GM19035 (cell line): ENCODE data around the gene THAP7.

Source experiments
- ATAC-seq: cut with Tn5 transposase; IDR thresholded peaks from one replicate; pipeline ENCODE4 v1.9.1; 2021; ENCODE audit not compliant: unreplicated experiment

The THAP7 gene

DNA sequence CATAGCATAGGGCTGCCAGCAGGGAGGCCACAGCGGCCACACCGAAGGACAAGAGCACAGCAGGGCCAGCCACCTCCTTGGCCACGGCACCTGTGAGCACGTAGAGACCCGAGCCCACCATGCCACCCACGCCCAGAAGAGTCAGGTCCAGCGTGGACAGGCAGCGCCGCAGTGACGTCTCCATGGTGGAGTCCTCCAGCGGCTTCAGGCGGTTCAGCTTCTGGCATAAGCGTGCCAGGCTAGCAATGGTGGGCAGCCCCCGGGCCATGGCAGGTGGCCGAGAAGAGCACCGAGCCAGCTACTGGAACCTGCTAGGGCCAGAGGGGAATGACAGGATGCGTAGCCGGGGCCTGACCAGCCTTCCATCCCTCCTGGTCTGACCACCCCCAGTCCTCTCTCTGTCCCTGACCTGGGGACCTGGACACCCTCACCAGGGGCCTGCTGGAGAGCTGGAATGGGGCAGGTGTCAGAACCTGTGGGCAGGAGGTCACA, 29.7 kb upstream of the THAP7 start:
- ATAC-seq = no peak

DNA sequence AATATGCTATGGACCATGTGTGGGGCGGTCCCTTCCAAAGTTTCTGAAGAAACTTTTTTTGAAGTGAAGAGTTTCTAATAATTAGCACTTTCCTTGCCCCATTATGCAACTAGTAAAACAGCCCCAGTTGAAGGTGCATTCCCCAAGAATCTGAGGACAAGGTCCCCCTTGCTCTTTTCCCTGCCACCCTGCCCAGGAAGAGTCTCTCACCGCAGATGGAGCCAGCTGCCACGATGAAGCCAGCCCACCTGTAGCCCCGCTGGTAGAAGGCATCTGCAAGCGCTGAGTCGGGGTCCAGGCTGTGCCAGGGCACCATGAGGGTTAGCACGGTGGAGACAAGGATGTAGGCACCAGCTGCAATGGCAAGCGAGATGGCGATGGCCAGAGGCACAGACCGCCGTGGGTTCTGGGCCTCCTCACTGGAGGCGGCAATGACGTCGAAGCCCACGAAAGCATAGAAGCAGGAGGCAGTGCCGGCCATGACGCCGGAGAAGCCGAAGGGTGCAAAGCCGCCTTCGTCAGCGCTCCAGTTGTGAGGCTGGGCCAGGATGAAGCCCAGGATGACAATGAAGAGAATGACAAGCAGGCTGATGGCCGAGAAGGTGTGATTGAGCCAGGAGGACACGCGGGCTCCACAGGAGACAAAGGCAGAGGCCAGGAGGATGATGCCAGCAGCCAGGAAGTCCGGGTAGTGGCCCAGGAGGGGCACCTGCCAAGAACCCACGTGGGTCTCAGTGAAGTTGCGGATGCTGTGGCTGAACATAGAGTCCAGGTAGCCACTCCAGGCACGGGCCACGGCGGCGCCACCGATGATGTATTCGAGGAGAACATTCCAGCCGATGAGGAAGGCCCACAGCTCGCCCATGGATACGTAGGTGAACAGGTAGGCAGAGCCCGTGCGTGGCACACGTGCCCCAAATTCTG, 29.0 kb upstream of the THAP7 start:
- no peak for ATAC-seq

- ATAC-seq = no peak
These were observed 28.1 kb upstream of the THAP7 start for GRCh38 chr22:21030032-21030431.

DNA sequence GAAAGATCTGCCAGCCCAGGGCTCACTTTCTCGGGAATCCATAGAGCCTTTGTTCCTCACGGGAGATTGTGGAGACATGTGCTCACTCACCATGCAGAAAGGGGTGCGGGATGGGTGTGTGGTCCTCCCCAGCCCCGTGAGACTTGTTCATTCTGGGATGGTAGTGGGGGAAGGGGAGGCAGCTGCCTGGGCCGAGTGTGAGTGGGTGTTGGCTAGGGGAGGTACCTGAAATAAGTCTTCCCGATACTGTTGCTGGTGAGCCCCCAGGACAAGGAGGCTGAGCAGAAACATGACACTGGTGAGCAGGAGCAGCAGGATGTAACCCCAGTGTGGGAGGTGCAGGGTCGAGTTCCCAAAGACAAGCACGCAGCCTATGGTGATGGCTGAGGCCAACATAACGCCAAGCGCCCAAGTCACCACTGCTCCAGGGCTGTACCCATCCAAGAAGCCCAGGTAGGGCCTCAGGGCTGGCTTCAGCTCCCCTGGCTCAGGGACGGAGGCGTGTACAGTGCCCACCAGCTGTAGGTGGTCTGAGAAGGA, 27.6 kb upstream of the THAP7 start:
- no peak for ATAC-seq

DNA sequence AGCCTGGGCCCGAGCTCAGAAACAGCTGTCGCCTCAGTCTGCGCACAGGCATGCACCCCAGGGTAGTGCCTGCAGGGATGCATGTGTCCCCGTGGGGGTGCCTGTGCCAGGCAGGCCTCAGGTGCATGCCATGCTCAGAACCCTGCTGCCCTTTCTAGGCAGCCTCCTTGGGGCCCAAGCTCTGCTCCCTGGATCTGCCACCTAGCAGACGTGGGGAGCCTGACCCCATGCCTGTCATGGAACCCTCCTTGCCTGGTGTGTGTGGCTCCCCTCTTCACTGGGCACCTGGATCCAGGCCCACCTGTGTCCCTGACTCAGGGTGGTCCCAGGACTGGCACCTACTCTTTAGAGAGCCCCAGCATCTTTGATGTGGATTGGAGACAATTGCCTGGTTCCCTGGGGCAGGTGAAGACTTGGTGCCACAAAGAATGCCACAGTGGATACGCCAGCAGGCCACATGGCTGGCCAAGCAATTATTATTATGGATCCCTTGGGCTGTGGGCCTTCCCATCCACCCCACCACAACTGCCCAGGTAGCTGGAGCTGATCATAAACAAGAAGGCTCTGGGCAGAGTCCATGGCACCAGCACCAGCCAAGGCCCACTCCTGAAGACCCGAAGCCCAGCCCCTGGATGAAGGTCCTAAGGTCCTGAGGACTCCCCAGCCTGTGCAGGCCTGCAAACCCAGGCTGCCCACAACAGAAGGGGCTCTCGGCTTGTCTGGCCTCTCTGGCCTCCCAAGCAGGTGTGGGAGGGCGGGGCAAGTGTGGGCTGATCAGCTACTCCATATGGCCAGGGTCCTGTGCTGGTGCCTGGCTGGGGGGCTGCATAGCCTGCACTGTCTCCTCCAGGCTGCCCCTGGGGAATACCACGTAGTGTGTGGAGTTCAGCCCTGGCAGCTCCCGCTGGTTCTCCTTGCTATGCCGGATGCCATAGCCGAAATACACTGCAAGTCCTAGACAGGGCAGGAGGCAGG, 26.6 kb upstream of the THAP7 start:
- ATAC-seq = no peak

DNA sequence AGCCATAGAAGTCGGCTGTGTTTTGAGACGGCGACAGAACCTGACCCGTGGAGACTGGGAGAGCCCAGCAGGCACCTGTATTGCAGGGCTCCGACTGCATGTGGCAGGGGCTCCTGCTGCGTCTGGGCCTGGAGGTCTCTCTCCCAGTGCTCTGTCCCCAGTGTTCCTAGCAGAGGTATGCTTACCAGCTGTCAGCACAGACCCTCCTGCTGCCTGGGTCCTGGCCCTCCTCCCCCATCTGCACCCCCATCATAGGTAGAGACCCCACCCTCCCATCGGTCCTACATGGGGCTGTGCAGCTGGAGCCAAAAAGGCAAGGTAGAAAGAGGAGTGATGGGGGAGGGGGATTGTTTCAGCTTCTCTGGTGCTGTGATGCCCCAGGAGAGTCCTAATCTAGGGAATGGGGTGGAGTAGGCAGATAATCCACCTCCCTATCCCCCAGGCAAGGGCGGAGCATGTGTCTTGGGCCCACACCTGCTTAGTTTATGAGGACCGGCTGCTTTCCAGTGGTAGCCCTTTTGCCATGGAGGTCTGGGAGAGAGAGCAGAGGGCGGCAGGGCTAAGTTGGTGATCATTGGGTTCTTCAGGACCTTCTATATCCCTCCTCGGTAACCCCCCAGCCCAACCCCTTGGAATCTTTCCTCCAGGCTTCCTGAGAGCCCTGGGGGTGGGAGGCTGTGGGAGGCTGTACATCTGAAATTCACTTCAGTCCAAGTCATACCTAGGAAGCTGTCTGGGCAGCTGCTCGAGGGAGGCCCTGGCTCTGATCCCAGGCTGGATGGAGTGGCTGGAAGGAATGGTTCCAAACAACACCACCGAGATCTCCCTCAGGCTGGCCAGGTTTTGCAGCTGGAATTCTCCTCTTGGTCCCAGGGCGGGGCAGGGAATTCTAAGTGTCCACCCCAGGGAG, 25.1 kb upstream of the THAP7 start:
- no peak for ATAC-seq

GRCh38 chr22:21025763-21026755, 24.1 kb upstream of the THAP7 start:
- ATAC-seq = no peak

- no peak for ATAC-seq
These were observed 23.3 kb upstream of the THAP7 start for GRCh38 chr22:21025266-21025665.

DNA sequence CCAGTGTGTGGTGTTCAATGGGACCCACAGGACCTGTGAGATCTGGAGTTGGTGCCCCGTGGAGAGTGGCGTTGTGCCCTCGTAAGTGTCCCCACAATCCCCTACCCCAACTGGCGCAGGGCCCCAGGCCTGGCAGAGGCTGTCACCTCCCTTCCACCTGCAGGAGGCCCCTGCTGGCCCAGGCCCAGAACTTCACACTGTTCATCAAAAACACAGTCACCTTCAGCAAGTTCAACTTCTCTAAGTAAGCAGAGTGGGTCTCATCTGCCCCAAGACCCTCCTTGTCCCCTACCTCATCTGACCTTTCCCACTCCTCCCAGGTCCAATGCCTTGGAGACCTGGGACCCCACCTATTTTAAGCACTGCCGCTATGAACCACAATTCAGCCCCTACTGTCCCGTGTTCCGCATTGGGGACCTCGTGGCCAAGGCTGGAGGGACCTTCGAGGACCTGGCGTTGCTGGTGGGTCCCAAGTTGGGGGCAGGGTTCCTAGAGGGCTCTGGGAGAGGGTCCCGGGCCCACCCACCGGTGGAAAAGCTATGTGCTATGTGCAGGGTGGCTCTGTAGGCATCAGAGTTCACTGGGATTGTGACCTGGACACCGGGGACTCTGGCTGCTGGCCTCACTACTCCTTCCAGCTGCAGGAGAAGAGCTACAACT, 21.2 kb upstream of the THAP7 start:
- no peak for ATAC-seq

DNA sequence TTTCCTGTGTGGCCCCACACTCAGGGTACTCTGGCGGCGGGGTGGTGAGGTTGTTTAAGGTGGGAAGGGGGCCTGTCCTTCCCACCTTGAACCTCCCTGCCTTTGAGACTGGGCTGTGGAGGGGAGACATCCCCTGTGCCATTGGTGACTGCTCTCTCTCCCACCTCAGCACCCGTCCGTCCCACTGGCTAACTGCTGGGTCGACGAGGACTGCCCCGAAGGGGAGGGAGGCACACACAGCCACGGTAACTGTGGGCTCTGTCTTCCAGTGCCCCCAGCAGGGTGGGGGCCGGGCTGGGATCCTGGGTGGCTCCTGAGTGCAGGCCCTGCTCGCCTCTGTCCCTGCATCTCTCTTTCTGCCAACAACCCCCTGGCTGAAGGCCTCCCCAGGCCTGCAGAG, 20.6 kb upstream of the THAP7 start:
- ATAC-seq = no peak

- no peak for ATAC-seq
These were observed 19.0 kb upstream of the THAP7 start for GRCh38 chr22:21020802-21021429.

DNA sequence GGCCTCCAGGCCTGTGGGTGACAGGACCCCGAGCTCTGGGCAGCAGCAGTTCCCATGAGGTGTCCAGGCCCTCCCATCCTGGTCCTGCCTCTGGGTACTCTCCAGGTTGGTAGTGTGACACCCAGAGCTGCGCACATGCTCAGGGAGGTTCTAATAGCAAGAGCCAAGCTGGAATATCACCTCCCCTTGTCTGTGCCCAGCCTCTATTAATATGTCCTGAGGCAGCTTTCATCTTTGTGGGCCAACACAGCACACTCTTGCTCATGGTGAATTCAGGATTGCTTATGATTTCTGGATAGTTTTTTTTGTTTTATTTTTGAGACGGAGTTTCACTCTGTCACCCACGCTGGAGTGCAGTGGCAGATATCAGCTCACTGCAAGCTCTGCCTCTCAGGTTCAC, 16.4 kb upstream of the THAP7 start:
- ATAC-seq = no peak

DNA sequence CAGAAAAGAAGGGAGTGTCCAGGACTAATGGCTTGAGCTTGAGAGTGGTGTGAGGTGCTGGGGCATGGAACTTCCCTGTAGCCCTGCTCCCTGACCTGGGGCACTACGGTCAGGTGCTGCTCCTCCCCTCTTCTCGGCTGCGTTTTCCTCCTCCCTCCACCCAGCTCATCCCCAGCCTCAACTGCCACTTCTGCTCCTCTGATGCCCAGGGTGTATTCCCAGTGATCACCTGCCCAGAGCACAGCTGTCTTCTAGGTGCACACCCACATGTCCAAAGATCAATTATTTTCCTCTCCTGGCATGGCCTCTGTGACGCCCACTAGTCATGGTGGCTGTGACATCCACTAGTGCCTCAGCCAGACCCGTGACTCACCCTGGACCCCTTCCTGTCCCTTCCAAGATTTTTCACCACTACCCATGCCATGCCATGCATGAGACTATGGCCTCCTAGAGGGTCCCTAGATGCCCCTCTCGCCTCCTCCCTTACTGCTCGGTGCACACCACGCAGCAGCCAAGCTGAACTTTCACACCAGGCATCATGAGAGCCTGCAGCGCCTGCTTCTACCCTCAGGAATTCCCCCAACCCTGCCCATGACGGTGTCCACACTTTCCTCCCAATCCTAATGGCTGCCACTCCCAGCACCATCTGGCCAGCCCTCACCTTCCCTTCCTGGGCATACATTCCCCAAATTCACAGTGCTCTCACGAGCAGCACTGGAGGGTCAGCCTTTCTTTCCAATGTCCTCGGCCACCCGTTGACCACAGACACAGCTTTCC, 14.9 kb upstream of the THAP7 start:
- no peak for ATAC-seq

DNA sequence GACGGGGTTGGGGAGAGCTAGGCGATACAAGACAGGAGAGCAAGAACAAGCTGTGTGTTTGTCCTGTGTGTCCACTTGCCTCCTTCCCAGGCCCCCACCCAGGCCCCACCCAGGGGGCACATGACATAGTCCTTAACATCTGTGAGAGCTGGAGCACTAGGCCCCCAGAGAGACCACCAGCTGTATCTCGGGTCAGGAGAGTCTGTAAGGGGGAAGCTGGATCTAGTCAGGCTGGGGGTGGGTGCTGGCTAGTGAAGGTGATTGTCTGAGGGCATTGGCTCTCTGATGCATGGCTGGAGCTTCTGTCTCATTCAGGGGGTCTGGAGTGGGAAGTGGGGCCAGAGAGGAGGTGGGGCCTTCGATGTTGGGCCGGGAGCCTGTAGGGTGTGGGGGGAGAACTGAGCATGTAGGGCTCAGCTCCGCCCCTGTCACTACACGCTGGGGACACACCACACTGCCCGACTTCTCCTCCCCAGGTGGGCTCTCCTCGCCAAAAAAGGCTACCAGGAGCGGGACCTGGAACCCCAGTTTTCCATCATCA, 13.6 kb upstream of the THAP7 start:
- no peak for ATAC-seq

- ATAC-seq = no peak
These were observed 13.0 kb upstream of the THAP7 start, which contains the start of gene P2RX6 for GRCh38 chr22:21014726-21015465. Gene P2RX6, plus strand, starts transcription at chr22:21015165. Its CDS starts 10 bp downstream, at chr22:21015175.

DNA sequence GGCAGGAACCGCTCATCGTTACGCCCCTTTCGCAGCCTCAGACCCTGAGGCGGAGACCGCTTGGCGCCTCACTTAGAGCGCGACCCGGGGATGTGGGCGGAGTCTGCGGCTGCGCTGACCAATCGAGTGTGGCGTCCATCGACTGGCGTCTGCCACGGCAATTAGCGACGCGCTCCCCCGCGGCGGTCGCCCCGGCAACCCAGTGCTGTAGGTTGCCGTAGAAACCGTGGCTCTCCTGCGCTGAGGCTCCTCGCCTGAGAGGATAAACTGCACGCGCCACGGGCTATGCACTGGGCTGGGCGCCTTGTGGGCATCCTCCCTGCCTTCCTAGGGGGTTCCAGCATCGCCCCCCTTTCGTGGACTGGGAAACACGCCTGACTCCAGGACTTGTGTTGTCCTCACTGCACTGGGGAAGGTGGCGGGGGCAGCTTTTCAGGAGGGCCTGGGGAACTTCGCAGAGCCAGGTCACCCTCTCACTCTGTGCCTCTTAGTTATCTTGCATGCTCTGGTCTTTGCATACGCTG, 12.3 kb upstream of the THAP7 start:
- peak; percentile 87 for ATAC-seq
